HL-60 (cell line): Measurements from ENCODE around the gene IGFBP7.

Source experiments
- CTCF ChIP-seq: IDR thresholded peaks from one replicate; pipeline ENCODE4 v1.5.1; 2011; ENCODE audit warnings: low read length, control low read depth, inconsistent platforms; ENCODE audit not compliant: insufficient read depth
- GABPA ChIP-seq: IDR thresholded peaks from 2 replicates; pipeline ENCODE4 v1.6.1; 2012; ENCODE audit warnings: low read depth
- POLR2AphosphoS5 ChIP-seq: IDR thresholded peaks from 2 replicates; pipeline ENCODE4 v1.6.1; 2012; ENCODE audit warnings: low read depth
- REST ChIP-seq: IDR thresholded peaks from 2 replicates; pipeline ENCODE4 v1.6.1; 2012; ENCODE audit warnings: low read depth; ENCODE audit not compliant: insufficient replicate concordance

DNA sequence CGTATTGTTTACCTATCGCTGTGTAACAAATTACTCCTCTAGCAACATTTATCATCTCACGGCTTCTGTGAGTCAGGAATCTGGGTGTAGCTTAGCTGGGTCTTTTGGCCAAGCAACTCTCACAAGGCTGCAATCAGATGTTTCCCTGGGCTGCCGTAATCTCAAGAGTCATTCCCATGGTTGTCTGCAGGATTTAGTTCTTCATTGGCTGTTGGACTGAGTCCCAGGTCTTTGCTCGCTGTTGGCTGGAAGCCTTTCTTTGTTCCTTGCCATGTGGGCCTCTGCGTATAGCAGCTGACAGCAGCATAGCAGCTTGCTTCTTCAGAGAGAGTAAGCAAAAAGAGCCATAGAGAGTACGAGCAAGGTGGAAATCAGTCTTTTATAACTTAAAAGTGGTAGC lies 114.7 kb downstream of the IGFBP7 start:
- TF ChIP-seq CTCF (no peak), REST (no peak), GABPA (no peak), POLR2AphosphoS5 (no peak)
